Measurements from ENCODE around the gene RNF17.

The RNF17 gene

GRCh38 chr13:24864579-24864978, 100.6 kb downstream of the RNF17 start:
- no peak for TF ChIP-seq CTCF (IDR thresholded peaks at IDR 0.05; ENCODE audit: insufficient read depth, low read depth, low read length, missing control alignments)
- no peak for DNase-seq (ENCODE audit: low read depth)

GRCh38 chr13:24865163-24865953, 101.4 kb downstream of the RNF17 start:
- H3K4me3 ChIP-seq (ENCODE audit: low read depth, low read length): no peak overlapping the region
- DNase-seq (ENCODE audit: low read depth): no peak
- no peak for TF ChIP-seq CTCF (IDR thresholded peaks at IDR 0.05; ENCODE audit: insufficient read depth, low read depth, low read length, missing control alignments)

More at GRCh38 chr13:24864579-24864978, 100.6 kb downstream of the RNF17 start:
- no peak overlapping the region for H3K4me3 ChIP-seq (ENCODE audit: low read depth, low read length)

GRCh38 chr13:24866488-24866887, 102.5 kb downstream of the RNF17 start:
- no peak overlapping the region for H3K4me3 ChIP-seq (ENCODE audit: low read depth, low read length)
- TF ChIP-seq CTCF (IDR thresholded peaks at IDR 0.05; ENCODE audit: insufficient read depth, low read depth, low read length, missing control alignments): no peak
- DNase-seq (ENCODE audit: low read depth): no peak

GRCh38 chr13:24868874-24869273, 104.9 kb downstream of the RNF17 start:
- no peak for TF ChIP-seq CTCF (IDR thresholded peaks at IDR 0.05; ENCODE audit: insufficient read depth, low read depth, low read length, missing control alignments)
- no peak for DNase-seq (ENCODE audit: low read depth)
- no peak overlapping the region for H3K4me3 ChIP-seq (ENCODE audit: low read depth, low read length)

GRCh38 chr13:24870380-24870760, 106.4 kb downstream of the RNF17 start:
- no peak overlapping the region for H3K4me3 ChIP-seq (ENCODE audit: low read depth, low read length)
- no peak for DNase-seq (ENCODE audit: low read depth)
- no peak for TF ChIP-seq CTCF (IDR thresholded peaks at IDR 0.05; ENCODE audit: insufficient read depth, low read depth, low read length, missing control alignments)

GRCh38 chr13:24875566-24875965, 111.6 kb downstream of the RNF17 start:
- no peak for TF ChIP-seq CTCF (IDR thresholded peaks at IDR 0.05; ENCODE audit: insufficient read depth, low read depth, low read length, missing control alignments)
- no peak overlapping the region for H3K4me3 ChIP-seq (ENCODE audit: low read depth, low read length)
- DNase-seq (ENCODE audit: low read depth): no peak

GRCh38 chr13:24877531-24877930, 113.6 kb downstream of the RNF17 start:
- TF ChIP-seq CTCF (IDR thresholded peaks at IDR 0.05; ENCODE audit: insufficient read depth, low read depth, low read length, missing control alignments): no peak
- no peak overlapping the region for H3K4me3 ChIP-seq (ENCODE audit: low read depth, low read length)
- DNase-seq (ENCODE audit: low read depth): no peak

All from GM12865 (cell line).